GM23338 (cell line): ENCODE measurements around the gene KCNMA1. TPM values are rescaled to one million over a fixed set of nuclear protein-coding genes. Genes with fewer than 3 reads are reported as not detected.

Experiments used
- ATAC-seq: fragments of 200-7000 bp; cut with Tn5 transposase; 3 replicates; pipeline ENCODE4 v1.9.1; 2020
- DNase-seq: peaks from one replicate; pipeline ENCODE4 v3.0.0-alpha.2; 2015; ENCODE audit warnings: low spot score
- H2AFZ ChIP-seq: fragments of 200-600 bp; sonication (generic); 2 replicates; pipeline ENCODE4 v1.8.0; 2016; ENCODE audit warnings: antibody characterized with exemption, mild to moderate bottlenecking, moderate library complexity
- H3F3A ChIP-seq: fragments of 200-600 bp; sonication (generic); replicated peaks from 2 replicates; pipeline ENCODE4 v1.8.0; 2017; ENCODE audit warnings: antibody characterized with exemption, mixed run types, low read depth
- H3K27ac ChIP-seq: fragments of 200-600 bp; sonication (generic); 2 replicates; pipeline ENCODE4 v1.6.1; 2016; ENCODE audit warnings: low read depth
- H3K27me3 ChIP-seq: fragments of 200-600 bp; sonication (generic); 2 replicates; pipeline ENCODE4 v1.8.0; 2016; ENCODE audit warnings: mild to moderate bottlenecking, mixed run types, moderate library complexity; ENCODE audit not compliant: insufficient read depth
- H3K36me3 ChIP-seq: fragments of 200-600 bp; sonication (generic); 2 replicates; pipeline ENCODE4 v1.8.0; 2016; ENCODE audit warnings: mild to moderate bottlenecking; ENCODE audit not compliant: insufficient read depth
- H3K4me1 ChIP-seq: fragments of 200-600 bp; sonication (generic); 2 replicates; pipeline ENCODE4 v1.8.0; 2016; ENCODE audit warnings: mild to moderate bottlenecking, moderate library complexity; ENCODE audit not compliant: insufficient read depth
- H3K4me2 ChIP-seq: fragments of 200-600 bp; sonication (generic); 2 replicates; pipeline ENCODE4 v1.7.1; 2017; ENCODE audit warnings: mixed run types
- H3K4me3 ChIP-seq: fragments of 200-600 bp; sonication (generic); 2 replicates; pipeline ENCODE4 v1.6.1; 2016; ENCODE audit warnings: mixed run types
- H3K79me2 ChIP-seq: fragments of 200-600 bp; sonication (generic); replicated peaks from 2 replicates; pipeline ENCODE4 v1.8.0; 2017; ENCODE audit warnings: mild to moderate bottlenecking; ENCODE audit not compliant: insufficient read depth
- H3K9me2 ChIP-seq: fragments of 200-600 bp; sonication (generic); 2 replicates; pipeline ENCODE4 v1.8.0; 2017; ENCODE audit not compliant: insufficient read depth
- H4K20me1 ChIP-seq: fragments of 200-600 bp; sonication (generic); replicated peaks from 2 replicates; pipeline ENCODE4 v1.8.0; 2017; ENCODE audit warnings: mild to moderate bottlenecking; ENCODE audit not compliant: insufficient read depth
- H3K27ac Mint-ChIP-seq: 2 replicates; pipeline ENCODE4 v1.8.0; 2020; ENCODE audit warnings: inconsistent platforms, mild to moderate bottlenecking, moderate library complexity, mixed read lengths
- H3K27me3 Mint-ChIP-seq: 3 replicates; pipeline ENCODE4 v1.8.0; 2022; ENCODE audit warnings: low read depth, mild to moderate bottlenecking, moderate library complexity, mixed read lengths, inconsistent platforms; ENCODE audit not compliant: insufficient read depth, poor library complexity
- H3K36me3 Mint-ChIP-seq: 3 replicates; pipeline ENCODE4 v1.8.0; 2021; ENCODE audit warnings: low read depth, mild to moderate bottlenecking, inconsistent platforms, moderate library complexity, mixed read lengths
- H3K4me1 Mint-ChIP-seq: 3 replicates; pipeline ENCODE4 v1.8.0; 2020; ENCODE audit warnings: mild to moderate bottlenecking, inconsistent platforms, mixed read lengths
- H3K4me3 Mint-ChIP-seq: 3 replicates; pipeline ENCODE4 v1.8.0; 2021; ENCODE audit warnings: moderate library complexity, mild to moderate bottlenecking, inconsistent platforms, mixed read lengths
- H3K9me3 Mint-ChIP-seq: 3 replicates; pipeline ENCODE4 v1.8.0; 2020; ENCODE audit warnings: moderate library complexity, mild to moderate bottlenecking, inconsistent platforms, mixed read lengths
- CTCF ChIP-seq, 2 experiments: fragments of 200-600 bp in 1 of 2; sonication (generic) in 1 of 2; conservative IDR thresholded peaks; 2 replicates each; pipeline versions ENCODE4 v1.5.1 to v1.6.1; 2016 to 2017; ENCODE audit warnings: antibody characterized with exemption in 2 of 2, low read depth in 2 of 2, mild to moderate bottlenecking in 2 of 2, moderate library complexity in 1 of 2
- ETS1 ChIP-seq: IDR thresholded peaks from 2 replicates; pipeline ENCODE4 v1.6.1; 2016; ENCODE audit warnings: antibody characterized with exemption
- EZH2phosphoT487 ChIP-seq: fragments of 200-600 bp; sonication (generic); IDR thresholded peaks from one replicate; pipeline ENCODE4 v1.8.1; 2018; ENCODE audit warnings: antibody characterized with exemption; ENCODE audit not compliant: unreplicated experiment
- JUNB ChIP-seq: IDR thresholded peaks from one replicate; pipeline ENCODE4 v1.6.1; 2016; ENCODE audit warnings: antibody characterized with exemption; ENCODE audit not compliant: unreplicated experiment
- NANOG ChIP-seq: IDR thresholded peaks from 2 replicates; pipeline ENCODE4 v1.6.1; 2016; ENCODE audit warnings: antibody characterized with exemption, borderline replicate concordance
- POLR2AphosphoS5 ChIP-seq: IDR thresholded peaks from 2 replicates; pipeline ENCODE4 v1.6.1; 2016; ENCODE audit warnings: antibody characterized with exemption, low read depth
- REST ChIP-seq: IDR thresholded peaks from one replicate; pipeline ENCODE4 v1.6.1; 2018; ENCODE audit warnings: antibody characterized with exemption; ENCODE audit not compliant: unreplicated experiment
- STAT1 ChIP-seq: IDR thresholded peaks from one replicate; pipeline ENCODE4 v1.6.1; 2016; ENCODE audit warnings: antibody characterized with exemption; ENCODE audit not compliant: unreplicated experiment
- ZNF114 ChIP-seq: fragments of 250-450 bp; sonication (Bioruptor Pico); IDR thresholded peaks from 2 replicates; pipeline ENCODE4 v1.5.0; 2020; ENCODE audit warnings: mild to moderate bottlenecking, moderate library complexity
- ZNF331 ChIP-seq: fragments of 250-450 bp; sonication (Bioruptor Pico); IDR thresholded peaks from 2 replicates; pipeline ENCODE4 v1.5.0; 2020; ENCODE audit warnings: low read depth, mild to moderate bottlenecking, moderate library complexity
- ZNF462 ChIP-seq: fragments of 250-450 bp; sonication (Bioruptor Pico); IDR thresholded peaks from 2 replicates; pipeline ENCODE4 v1.5.0; 2020; ENCODE audit warnings: mild to moderate bottlenecking, moderate library complexity
- polyA plus RNA-seq: library from polyadenylated mRNA; unstranded; fragments of >200 nt; fragmentation: Nextera tagmentation; extraction: Ambion mirVana; gene quantifications from 2 replicates; pipeline ENCODE4 v1.2.1, GENCODE V29; 2016
- total RNA-seq: library from RNA; depleted of rRNA; stranded (reverse); fragments of >200 nt; shearing (Covaris generic); gene quantifications from 2 replicates; pipeline ENCODE4 v1.2.3, GENCODE V29; 2014

Gene KCNMA1
- total and polyA plus RNA-seq, 2 experiments from 2014 or later, result 8.2 to 9.0 TPM

GRCh38 chr10:77253147-77253545, 384.5 kb downstream of the KCNMA1 start (continued):
- TF ChIP-seq ZNF331 (CRISPR knock-in tag) (no peak), REST (no peak), ETS1 (no peak), ZNF114 (CRISPR knock-in tag) (no peak)

- no peak overlapping the region for H2AFZ ChIP-seq
- Mint-ChIP-seq H3K4me1 (no peaks in the 10 kb centered on the region; the same call in 2 of the 3 replicates), H3K27me3 (peaks cover 2% of the 10 kb centered on the region), H3K36me3 (no peaks in the 10 kb centered on the region), H3K4me3 (no peak overlapping the region), H3K9me3 (no peaks in the 10 kb centered on the region; the same call in 2 of the 3 replicates), H3K27ac (no peak overlapping the region)
- no peaks in the 10 kb centered on the region for H3K79me2 ChIP-seq
- H3K4me2 ChIP-seq, result no peak overlapping the region
- ATAC-seq, result no peak
- DNase-seq, result no peak
- no peaks in the 10 kb centered on the region for H4K20me1 ChIP-seq
- H3K27ac ChIP-seq, result no peak overlapping the region
- no peaks in the 10 kb centered on the region for H3K36me3 ChIP-seq
- H3F3A ChIP-seq, result no peaks in the 10 kb centered on the region
- H3K4me3 ChIP-seq, result no peak overlapping the region
- H3K27me3 ChIP-seq, result no peaks in the 10 kb centered on the region
- H3K4me1 ChIP-seq, result no peaks in the 10 kb centered on the region
- H3K9me2 ChIP-seq, result no peaks in the 10 kb centered on the region
- TF ChIP-seq STAT1 (no peak), EZH2phosphoT487 (no peak), CTCF (conservative IDR thresholded peaks at IDR 0.05; ENCODE audit: low read depth in 2 of 2) (no peak), ZNF114 (CRISPR knock-in tag) (no peak), ZNF462 (CRISPR knock-in tag) (no peak), JUNB (no peak), POLR2AphosphoS5 (no peak), NANOG (no peak)
Measured at GRCh38 chr10:77252380-77253146, 385.0 kb downstream of the KCNMA1 start.
